Neuronal stem cell (in vitro differentiated cells): ENCODE results near the gene CCNG2.
A peak's percentile ranks its signal among the peaks of the same experiment; 100 is the strongest.

Source experiments
- DNase-seq: peaks from one replicate; pipeline ENCODE4 v3.0.0-alpha.2; 2013; ENCODE audit warnings: low spot score
- H2AFZ ChIP-seq: one replicate; pipeline ENCODE4 v1.6.1; 2013; ENCODE audit warnings: mild to moderate bottlenecking, low read length, inconsistent platforms
- H2AK5ac ChIP-seq: 2 replicates; pipeline ENCODE4 v1.6.1; 2013; ENCODE audit warnings: low read depth, mild to moderate bottlenecking, inconsistent platforms, low read length, moderate library complexity, mixed read lengths
- H2BK120ac ChIP-seq: 2 replicates; pipeline ENCODE4 v1.6.1; 2013; ENCODE audit warnings: low read depth, mild to moderate bottlenecking, inconsistent platforms, low read length, moderate library complexity, mixed read lengths
- H2BK12ac ChIP-seq: one replicate; pipeline ENCODE4 v1.6.1; 2013; ENCODE audit warnings: low read length, inconsistent platforms
- H2BK15ac ChIP-seq: 2 replicates; pipeline ENCODE4 v1.6.1; 2013; ENCODE audit warnings: mild to moderate bottlenecking, low read length, inconsistent platforms, mixed read lengths
- H2BK5ac ChIP-seq: one replicate; pipeline ENCODE4 v1.6.1; 2013; ENCODE audit warnings: inconsistent platforms, mild to moderate bottlenecking, low read length, moderate library complexity
- H3K14ac ChIP-seq: one replicate; pipeline ENCODE4 v1.6.1; 2013; ENCODE audit warnings: low read length, inconsistent platforms
- H3K18ac ChIP-seq: 2 replicates; pipeline ENCODE4 v1.6.1; 2013; ENCODE audit warnings: low read length, inconsistent platforms
- H3K23ac ChIP-seq: 2 replicates; pipeline ENCODE4 v1.6.1; 2013; ENCODE audit warnings: low read depth, mild to moderate bottlenecking, mixed read lengths, low read length, inconsistent platforms; ENCODE audit not compliant: poor library complexity
- H3K27ac ChIP-seq: replicated peaks from 3 replicates; pipeline ENCODE4 v1.5.1; 2013; ENCODE audit warnings: low read length, inconsistent platforms
- H3K27me3 ChIP-seq, 3 experiments: 2 replicates each; pipeline ENCODE4 v1.6.1; 2013; ENCODE audit warnings: low read length in 3 of 3, mild to moderate bottlenecking in 2 of 3, inconsistent platforms in 1 of 3, low read depth in 1 of 3, mixed read lengths in 1 of 3, moderate library complexity in 1 of 3; ENCODE audit not compliant: control insufficient read depth in 3 of 3, insufficient read depth in 3 of 3
- H3K36me3 ChIP-seq, 2 donors: replicated peaks in 1 of 2; 2 replicates each; pipeline ENCODE4 v1.6.1; 2013; ENCODE audit warnings: low read length in 2 of 2; ENCODE audit not compliant: control insufficient read depth in 2 of 2, insufficient read depth in 2 of 2
- H3K4ac ChIP-seq: 2 replicates; pipeline ENCODE4 v1.6.1; 2013; ENCODE audit warnings: inconsistent platforms, mild to moderate bottlenecking, low read length, moderate library complexity
- H3K4me1 ChIP-seq, 2 donors: 1 replicate in 1 of 2; 2 replicates in 1 of 2; pipeline ENCODE4 v1.6.1; 2013; ENCODE audit warnings: low read length in 2 of 2, low read depth in 1 of 2; ENCODE audit not compliant: control insufficient read depth in 2 of 2, insufficient read depth in 1 of 2
- H3K4me2 ChIP-seq: one replicate; pipeline ENCODE4 v1.6.1; 2013; ENCODE audit warnings: mild to moderate bottlenecking, low read length, inconsistent platforms; ENCODE audit not compliant: insufficient read depth, poor library complexity, severe bottlenecking
- H3K4me3 ChIP-seq, 2 donors: 2 replicates each; pipeline ENCODE4 v1.5.1; 2013; ENCODE audit warnings: low read length in 2 of 2, mild to moderate bottlenecking in 2 of 2, inconsistent platforms in 1 of 2, moderate library complexity in 1 of 2
- H3K79me1 ChIP-seq: one replicate; pipeline ENCODE4 v1.6.1; 2013; ENCODE audit warnings: low read depth, mild to moderate bottlenecking, inconsistent platforms, low read length, moderate library complexity
- H3K9ac ChIP-seq: one replicate; pipeline ENCODE4 v1.6.1; 2013; ENCODE audit warnings: mild to moderate bottlenecking, low read depth, low read length, inconsistent platforms; ENCODE audit not compliant: poor library complexity
- H3K9me3 ChIP-seq, 2 donors: replicated peaks in 1 of 2; 2 replicates each; pipeline versions ENCODE3 to v1.6.1; 2013; ENCODE audit warnings: low read length in 2 of 2, mild to moderate bottlenecking in 2 of 2, inconsistent platforms in 1 of 2, low read depth in 1 of 2, mixed read lengths in 1 of 2, moderate library complexity in 1 of 2; ENCODE audit not compliant: control insufficient read depth in 2 of 2, insufficient read depth in 1 of 2
- H4K8ac ChIP-seq: one replicate; pipeline ENCODE4 v1.6.1; 2013; ENCODE audit warnings: low read depth, mild to moderate bottlenecking, inconsistent platforms, low read length, moderate library complexity
- H4K91ac ChIP-seq: one replicate; pipeline ENCODE4 v1.6.1; 2013; ENCODE audit warnings: low read length, low read depth, mild to moderate bottlenecking, inconsistent platforms; ENCODE audit not compliant: poor library complexity
- WGBS, 2 donors: extraction: QIAGEN DNeasy Blood & Tissue Kit; methylation state at CpG; one replicate each; pipeline ENCODE4 v1.1.7; 2013; ENCODE audit warnings: missing lambda C conversion rate in 2 of 2, mixed read lengths in 1 of 2; ENCODE audit not compliant: insufficient read length in 2 of 2, insufficient replicate concordance in 1 of 2; ENCODE audit errors: extremely low coverage in 2 of 2; 5-methylcytosine and 5-hydroxymethylcytosine counted together

CCNG2 gene

GRCh38 chr4:77175201-77175611, 18.2 kb downstream of the CCNG2 start:
- peak overlapping the region; percentile 56 for H2AFZ ChIP-seq
- H3K27ac ChIP-seq: peak overlapping the region; percentile 86
- no CpG with 5 or more reads among the region's 3 CpGs for WGBS, 2 donors

DNA sequence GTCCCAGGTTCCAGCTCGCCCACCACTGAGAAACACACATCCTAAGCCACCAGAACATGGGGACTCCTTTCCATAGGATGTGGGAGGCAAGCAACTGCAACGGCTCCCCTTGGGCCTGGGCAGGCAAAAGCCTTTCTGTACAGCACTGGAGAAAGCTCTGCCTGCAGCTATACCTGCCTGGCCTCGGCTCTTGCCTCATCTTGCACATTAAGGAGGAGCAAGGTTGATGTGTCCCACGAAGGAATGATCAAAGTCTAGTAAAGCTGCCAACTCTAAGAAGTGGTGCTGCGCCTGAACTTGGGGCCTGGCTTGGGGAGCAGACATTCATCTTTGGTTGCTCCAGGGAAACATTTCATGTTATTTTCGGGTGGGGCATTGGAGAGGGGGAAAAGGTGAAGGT, 19.6 kb downstream of the CCNG2 start:
- Histone ChIP-seq H2AK5ac (peak overlapping the region; percentile 22), H2BK15ac (no peak overlapping the region), H3K18ac (peak overlapping the region; percentile 11), H2AFZ (peak overlapping the region; percentile 48), H4K8ac (no peak overlapping the region), H4K91ac (no peak overlapping the region), H3K27me3 (no peaks in the 10 kb centered on the region), H3K79me1 (no peaks in the 10 kb centered on the region), H3K4me3 (no peak overlapping the region), H3K4ac (no peak overlapping the region), H3K23ac (no peak overlapping the region), H3K9me3 (no peaks in the 10 kb centered on the region), H3K27ac (peak overlapping the region; percentile 70), H3K4me1 (peaks cover 20 to 34% of the 10 kb centered on the region in 2 donors), H3K4me2 (no peak overlapping the region), H2BK120ac (no peak overlapping the region), H3K36me3 (no peaks in the 10 kb centered on the region), H2BK5ac (peak overlapping the region; percentile 39), H3K9ac (no peak overlapping the region), H3K14ac (no peak overlapping the region), H2BK12ac (no peak overlapping the region)
- no CpG with 5 or more reads among the region's 6 CpGs for WGBS, 2 donors
- no peak for DNase-seq

More at GRCh38 chr4:77175201-77175611, 18.2 kb downstream of the CCNG2 start:
- no peak overlapping the region for H3K18ac ChIP-seq
- H2BK120ac ChIP-seq: no peak overlapping the region
- H2AK5ac ChIP-seq: no peak overlapping the region
- H3K4me3 ChIP-seq: no peak overlapping the region
- no peak overlapping the region for H4K8ac ChIP-seq
- H3K4me1 ChIP-seq: peaks cover 20 to 34% of the 10 kb centered on the region in 2 donors
- H3K27me3 ChIP-seq: no peaks in the 10 kb centered on the region
- no peak overlapping the region for H2BK15ac ChIP-seq
- no peak overlapping the region for H3K4ac ChIP-seq
- no peaks in the 10 kb centered on the region for H3K9me3 ChIP-seq
- DNase-seq: peak; percentile 66
- H3K9ac ChIP-seq: no peak overlapping the region
- no peaks in the 10 kb centered on the region for H3K79me1 ChIP-seq
- no peak overlapping the region for H3K14ac ChIP-seq
- peaks cover 2 to 10% of the 10 kb centered on the region in 2 donors for H3K36me3 ChIP-seq
- H3K23ac ChIP-seq: no peak overlapping the region
- no peak overlapping the region for H4K91ac ChIP-seq
- no peak overlapping the region for H2BK12ac ChIP-seq
- no peak overlapping the region for H3K4me2 ChIP-seq
- H2BK5ac ChIP-seq: no peak overlapping the region

GRCh38 chr4:77177199-77177598, 20.2 kb downstream of the CCNG2 start:
- Histone ChIP-seq H3K14ac (no peak overlapping the region), H3K36me3 (no peaks in the 10 kb centered on the region), H2BK120ac (no peak overlapping the region), H2AK5ac (no peak overlapping the region), H3K79me1 (no peaks in the 10 kb centered on the region), H3K9ac (no peak overlapping the region), H4K91ac (no peak overlapping the region), H4K8ac (no peak overlapping the region), H2BK12ac (no peak overlapping the region), H2BK15ac (no peak overlapping the region), H3K4ac (no peak overlapping the region), H3K4me2 (no peak overlapping the region), H3K4me3 (no peak overlapping the region), H2BK5ac (no peak overlapping the region), H3K27ac (peak overlapping the region; percentile 93), H3K27me3 (no peaks in the 10 kb centered on the region), H3K4me1 (peaks cover 20 to 34% of the 10 kb centered on the region in 2 donors), H3K9me3 (no peaks in the 10 kb centered on the region), H3K18ac (no peak overlapping the region), H3K23ac (no peak overlapping the region), H2AFZ (peak overlapping the region; percentile 43)
- peak; percentile 82 for DNase-seq
- no CpG with 5 or more reads among the region's 3 CpGs for WGBS, 2 donors

DNA sequence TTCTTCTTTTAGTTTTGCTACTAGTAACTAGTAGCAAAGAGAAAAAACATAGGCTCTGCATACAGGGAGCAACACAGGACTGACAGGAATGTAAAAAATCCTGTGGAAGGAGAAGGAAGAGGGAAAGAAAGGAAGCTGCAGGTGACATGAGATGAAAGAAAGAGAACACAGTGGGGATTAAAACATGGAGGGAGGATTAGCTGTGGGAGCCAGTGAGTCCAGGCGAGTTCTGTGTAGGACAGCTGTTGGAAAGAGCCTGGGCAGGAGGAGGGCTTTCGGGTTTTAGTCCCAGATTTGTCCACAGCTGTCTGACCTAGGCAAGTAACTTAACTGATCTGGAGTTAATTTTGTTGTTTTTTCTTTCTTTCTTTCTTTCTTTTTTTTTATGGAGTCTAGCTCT, 21.6 kb downstream of the CCNG2 start:
- Histone ChIP-seq H3K9me3 (no peaks in the 10 kb centered on the region), H3K4ac (no peak overlapping the region), H2BK5ac (no peak overlapping the region), H2AFZ (peak overlapping the region; percentile 2), H4K8ac (no peak overlapping the region), H3K4me2 (no peak overlapping the region), H2BK15ac (no peak overlapping the region), H3K27ac (peak overlapping the region; percentile 60), H3K23ac (no peak overlapping the region), H3K36me3 (no peaks in the 10 kb centered on the region), H3K14ac (no peak overlapping the region), H2BK120ac (no peak overlapping the region), H3K18ac (no peak overlapping the region), H4K91ac (no peak overlapping the region), H3K27me3 (no peaks in the 10 kb centered on the region), H3K79me1 (no peaks in the 10 kb centered on the region), H2AK5ac (no peak overlapping the region), H3K4me3 (no peak overlapping the region), H3K9ac (no peak overlapping the region), H3K4me1 (peaks cover 20 to 34% of the 10 kb centered on the region in 2 donors), H2BK12ac (no peak overlapping the region)
- WGBS, 2 donors: no CpG with 5 or more reads among the region's 2 CpGs
- peak; percentile 42 for DNase-seq
